Femur (tissue), 1 donor: ENCODE data around the gene PABPC1L2A.
"Not testable (repeated sequence)": the region's sequence is repeated elsewhere in the genome, so short reads cannot be mapped to it uniquely, and the experiment has no call there.

ENCODE experiments used
- DNase-seq: peaks from one replicate; pipeline ENCODE4 v3.0.0-alpha.2; 2017

PABPC1L2A gene

DNA sequence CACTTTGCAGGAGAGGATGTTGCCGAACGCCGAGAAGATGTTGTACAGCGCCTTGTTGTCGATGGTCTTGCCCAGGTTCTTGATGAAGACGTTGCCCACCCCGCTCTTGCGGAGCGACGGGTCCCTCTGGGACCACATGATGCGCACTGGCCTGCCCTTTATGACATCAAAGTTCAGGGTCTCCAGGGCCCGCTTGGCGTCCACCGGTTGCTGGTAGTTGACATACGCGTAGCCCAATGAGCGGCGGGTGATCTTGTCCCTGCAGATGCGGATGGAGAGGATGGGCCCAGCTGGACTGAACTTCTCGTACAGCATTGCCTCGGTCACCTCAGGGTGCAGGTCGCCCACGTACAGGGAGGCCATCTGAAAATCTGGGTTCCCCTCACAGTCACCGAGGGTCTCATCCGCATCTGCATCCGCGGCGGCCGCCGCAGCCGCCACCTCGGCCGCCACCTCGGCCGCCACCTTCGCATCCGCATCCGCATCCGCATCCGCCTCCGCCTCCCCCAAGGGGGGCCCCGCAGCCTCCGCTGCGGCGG lies at the start of gene PABPC1L2A:
Gene PABPC1L2A (minus strand): TSS at position 489 of the 539 bp plus-strand sequence. CDS start 126 bp downstream, at position 363.
- not testable (repeated sequence) for DNase-seq

- no peak for DNase-seq
These were observed 48.5 kb upstream of the PABPC1L2A start for GRCh38 chrX:73127700-73128241.

- no peak for DNase-seq
These were observed 46.9 kb upstream of the PABPC1L2A start for GRCh38 chrX:73126240-73126639.

GRCh38 chrX:73099505-73099904 lies 20.2 kb upstream of the PABPC1L2A start:
- not testable (repeated sequence) for DNase-seq

DNA sequence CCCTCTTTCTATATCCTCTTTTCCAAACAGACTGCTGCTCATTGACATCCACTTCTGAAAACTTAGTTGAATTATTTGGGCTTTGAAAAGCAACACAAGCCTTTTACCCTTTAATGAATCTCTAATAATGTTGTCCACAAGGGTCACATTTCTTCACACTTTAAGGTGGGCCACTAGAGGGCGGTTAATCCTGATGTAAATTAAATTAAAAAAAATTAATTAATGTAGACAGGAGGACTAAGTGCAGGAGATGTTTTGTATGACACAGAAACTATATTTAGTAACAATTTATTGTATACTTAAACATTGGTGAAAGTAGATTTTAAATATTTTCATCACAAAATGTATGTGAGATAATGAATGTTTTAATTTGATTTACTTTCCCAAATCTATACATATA lies 7.5 kb upstream of the PABPC1L2A start:
- not testable (repeated sequence) for DNase-seq

GRCh38 chrX:73079884-73080283 lies 572 bp upstream of the PABPC1L2A start:
- DNase-seq: not testable (repeated sequence)

DNA sequence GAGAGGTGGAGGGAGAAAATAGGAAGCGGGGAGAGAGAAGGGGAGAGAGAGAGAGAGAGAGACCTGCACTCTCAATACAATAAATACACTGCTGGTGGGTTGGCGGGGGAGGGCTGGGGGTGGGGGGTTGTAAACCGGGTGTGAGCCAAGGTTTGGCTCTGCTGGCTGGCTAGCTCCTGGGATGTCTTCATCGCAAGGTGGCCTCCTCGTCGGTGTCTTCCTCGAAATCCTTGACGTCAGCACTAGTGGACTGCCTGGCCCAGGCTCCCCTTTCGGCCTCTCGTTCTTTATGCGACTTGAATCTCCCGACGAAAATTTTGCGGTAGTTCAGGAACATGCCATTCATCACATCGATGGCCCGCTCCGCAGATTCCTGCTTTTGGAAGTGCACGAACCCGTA lies 715 bp downstream of the PABPC1L2A start:
- not testable (repeated sequence) for DNase-seq

GRCh38 chrX:73076838-73077237 lies 2.5 kb downstream of the PABPC1L2A start:
- DNase-seq: no peak

DNA sequence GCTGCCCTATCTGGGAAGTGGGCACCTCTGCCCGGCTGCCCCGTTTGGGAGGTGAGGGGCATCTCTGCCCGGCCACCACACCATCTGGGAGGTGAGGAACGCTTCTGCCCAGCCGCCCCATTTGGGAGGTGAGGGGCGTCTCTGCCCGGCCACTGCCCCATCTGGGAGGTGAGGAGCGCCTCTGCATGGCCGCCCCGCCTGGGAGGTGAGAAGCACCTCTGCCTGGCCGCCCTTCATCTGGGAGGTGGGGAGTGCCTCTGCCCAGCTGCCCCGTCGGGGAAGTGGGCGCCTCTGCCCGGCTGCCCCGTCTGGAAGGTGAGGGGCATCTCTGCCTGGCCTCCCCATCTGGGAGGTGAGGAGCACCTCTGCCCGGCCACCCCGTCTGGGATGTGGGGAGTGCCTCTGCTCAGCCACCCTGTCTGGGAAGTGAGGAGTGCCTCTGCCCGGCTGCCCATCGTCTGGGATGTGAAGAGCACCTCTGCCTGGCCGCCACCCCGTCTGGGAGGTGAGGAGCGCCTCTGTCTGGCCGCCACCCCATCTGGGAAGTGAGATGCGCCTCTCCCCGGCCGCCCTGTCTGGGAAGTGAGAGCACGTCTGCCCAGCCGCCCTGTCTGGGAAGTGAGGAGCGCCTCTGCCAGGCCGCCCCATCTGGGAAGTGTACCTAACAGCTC lies 9.8 kb downstream of the PABPC1L2A start:
- DNase-seq: no peak

DNA sequence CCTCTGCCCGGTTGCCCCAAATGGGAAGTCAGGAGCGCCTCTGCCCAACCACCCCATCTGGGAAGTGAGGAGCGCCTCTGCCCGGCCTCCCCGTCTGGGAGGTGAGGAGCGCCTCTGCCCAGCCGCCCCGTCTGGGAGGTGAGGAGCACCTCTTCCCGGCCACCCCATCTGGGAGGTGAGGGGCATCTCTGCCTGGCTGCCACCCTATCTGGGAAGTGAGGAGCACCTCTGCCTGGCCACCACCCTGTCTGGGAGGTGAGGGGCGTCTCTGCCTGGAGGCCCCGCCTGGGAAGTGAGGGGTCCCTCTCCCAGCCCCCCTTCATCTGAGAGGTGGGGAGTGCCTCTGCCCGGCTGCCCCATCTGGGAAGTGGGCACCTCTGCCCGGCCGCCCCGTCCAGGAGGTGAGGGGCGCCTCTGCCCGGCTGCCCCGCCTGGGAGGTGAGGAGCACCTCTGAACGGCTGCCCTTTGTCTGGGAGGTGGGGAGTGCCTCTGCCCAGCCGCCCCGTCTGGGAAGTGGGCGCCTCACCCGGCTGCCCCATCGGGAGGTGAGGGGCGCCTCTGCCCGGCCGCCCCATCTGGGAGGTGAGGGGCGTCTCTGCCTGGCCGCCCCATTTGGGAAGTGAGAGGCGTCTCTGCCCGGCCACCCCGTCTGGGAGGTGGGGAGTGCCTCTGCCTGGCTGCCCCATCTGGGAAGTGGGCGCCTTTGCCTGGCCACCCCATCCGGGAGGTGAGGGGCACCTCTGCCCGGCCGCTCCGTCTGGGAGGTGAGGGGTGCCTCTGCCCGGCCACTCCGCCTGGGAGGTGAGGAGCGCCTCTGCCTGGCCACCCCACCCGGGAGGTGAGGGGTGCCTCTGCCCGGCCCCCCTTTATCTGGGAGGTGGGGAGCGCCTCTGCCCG lies 10.6 kb downstream of the PABPC1L2A start:
- DNase-seq: no peak

DNA sequence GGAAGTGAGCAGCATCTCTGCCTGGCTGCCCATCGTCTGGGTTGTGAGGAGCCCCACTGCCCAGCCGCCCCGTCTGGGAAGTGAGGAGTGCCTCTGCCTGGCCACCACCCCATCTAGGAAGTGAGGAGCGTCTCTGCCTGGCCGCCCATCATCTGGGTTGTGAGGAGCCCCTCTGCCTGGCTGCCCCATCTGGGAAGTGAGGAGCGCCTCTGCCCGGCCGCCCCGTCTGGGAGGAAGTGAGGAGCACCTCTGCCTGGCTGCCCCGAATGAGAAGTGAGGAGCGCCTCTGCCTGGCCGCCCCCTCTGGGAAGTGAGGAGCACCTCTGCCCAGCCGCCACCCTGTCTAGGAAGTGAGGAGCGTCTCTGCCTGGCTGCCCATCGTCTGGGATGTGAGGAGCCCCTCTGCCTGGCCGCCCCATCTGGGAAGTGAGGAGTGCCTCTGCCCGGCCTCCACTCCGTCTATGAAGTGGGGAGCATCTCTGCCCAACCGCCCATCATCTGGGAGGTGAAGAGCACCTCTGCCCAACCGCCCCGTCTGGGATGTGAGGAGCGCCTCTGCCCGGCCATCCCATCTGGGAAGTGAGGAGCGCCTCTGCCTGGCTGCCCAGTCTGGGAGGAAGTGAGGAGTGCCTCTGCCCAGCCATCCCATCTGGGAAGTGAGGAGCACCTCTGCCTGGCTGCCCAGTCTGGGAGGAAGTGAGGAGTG lies 11.4 kb downstream of the PABPC1L2A start:
- not testable (repeated sequence) for DNase-seq

DNA sequence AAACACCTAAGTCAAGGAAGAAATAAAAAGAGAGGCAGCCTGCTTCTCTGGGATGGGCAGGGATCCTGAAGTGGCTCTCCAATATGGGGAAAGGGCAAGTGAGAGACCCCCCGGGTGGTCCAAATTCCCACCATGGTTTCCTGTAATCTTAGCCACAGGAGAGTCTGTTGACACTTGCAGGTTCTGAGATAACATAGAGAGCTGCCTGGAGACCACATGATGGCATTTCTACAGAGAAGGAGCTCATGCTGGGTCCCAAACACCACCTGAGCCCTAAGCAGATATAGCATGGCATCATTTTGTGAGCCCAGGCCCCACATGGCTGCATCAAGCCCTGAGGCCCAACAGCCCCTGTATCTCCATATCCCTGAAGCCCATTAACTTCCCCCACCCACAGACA lies 50.4 kb downstream of the PABPC1L2A start:
- no peak for DNase-seq
